Esophagus squamous epithelium (tissue), 4 donors: ENCODE data around the gene CYP3A5.

ENCODE experiments used
- POLR2A ChIP-seq, 4 donors: fragments of 450-650 bp; IDR thresholded peaks; one replicate each; pipeline ENCODE4 v1.6.1; 2017; ENCODE audit warnings: antibody characterized with exemption in 4 of 4, mild to moderate bottlenecking in 4 of 4, moderate library complexity in 3 of 4
- TF ChIP-seq, protein P1 (sequence below), 6 experiments: fragments of 450-650 bp in 4 of 6; fragments of 200-600 bp in 2 of 6; sonication (generic) in 2 of 6; IDR thresholded peaks; one replicate each; pipeline ENCODE4 v1.5.1; 2016 to 2019; ENCODE audit warnings: antibody characterized with exemption in 6 of 6, mild to moderate bottlenecking in 4 of 6, moderate library complexity in 4 of 6

DNA sequence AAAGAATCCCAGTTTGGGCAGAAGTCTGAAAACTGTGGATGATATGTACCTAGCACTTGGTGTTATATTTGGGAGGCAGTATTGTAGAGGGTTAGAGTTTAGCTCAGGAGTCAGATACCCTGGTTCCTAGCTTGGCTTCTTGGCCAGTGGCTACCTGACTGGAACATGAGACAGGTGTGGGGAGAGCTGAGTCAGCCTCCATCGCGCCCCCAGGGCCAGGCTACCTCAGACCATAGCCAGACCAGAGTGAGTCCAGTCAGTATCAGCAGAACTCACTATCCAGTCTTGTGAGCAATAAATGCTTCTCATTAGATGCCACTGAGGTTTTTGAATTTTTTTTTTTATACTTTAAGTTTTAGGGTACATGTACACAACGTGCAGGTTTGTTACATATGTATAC lies 26.0 kb downstream of the CYP3A5 start:
- TF ChIP-seq, protein P1, sequence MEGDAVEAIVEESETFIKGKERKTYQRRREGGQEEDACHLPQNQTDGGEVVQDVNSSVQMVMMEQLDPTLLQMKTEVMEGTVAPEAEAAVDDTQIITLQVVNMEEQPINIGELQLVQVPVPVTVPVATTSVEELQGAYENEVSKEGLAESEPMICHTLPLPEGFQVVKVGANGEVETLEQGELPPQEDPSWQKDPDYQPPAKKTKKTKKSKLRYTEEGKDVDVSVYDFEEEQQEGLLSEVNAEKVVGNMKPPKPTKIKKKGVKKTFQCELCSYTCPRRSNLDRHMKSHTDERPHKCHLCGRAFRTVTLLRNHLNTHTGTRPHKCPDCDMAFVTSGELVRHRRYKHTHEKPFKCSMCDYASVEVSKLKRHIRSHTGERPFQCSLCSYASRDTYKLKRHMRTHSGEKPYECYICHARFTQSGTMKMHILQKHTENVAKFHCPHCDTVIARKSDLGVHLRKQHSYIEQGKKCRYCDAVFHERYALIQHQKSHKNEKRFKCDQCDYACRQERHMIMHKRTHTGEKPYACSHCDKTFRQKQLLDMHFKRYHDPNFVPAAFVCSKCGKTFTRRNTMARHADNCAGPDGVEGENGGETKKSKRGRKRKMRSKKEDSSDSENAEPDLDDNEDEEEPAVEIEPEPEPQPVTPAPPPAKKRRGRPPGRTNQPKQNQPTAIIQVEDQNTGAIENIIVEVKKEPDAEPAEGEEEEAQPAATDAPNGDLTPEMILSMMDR (IDR thresholded peaks at IDR 0.05): no peak
- TF ChIP-seq POLR2A (IDR thresholded peaks at IDR 0.05): no peak
